OCI-LY7 (cell line): ENCODE data around the gene NOX1.

Source experiments
- CTCF ChIP-seq: fragments of 200-600 bp; sonication (generic); conservative IDR thresholded peaks from 2 replicates; pipeline ENCODE4 v1.5.1; 2014; ENCODE audit warnings: mild to moderate bottlenecking, antibody characterized with exemption, low read length, moderate library complexity, mixed read lengths
- EZH2phosphoT487 ChIP-seq: fragments of 200-600 bp; sonication (generic); IDR thresholded peaks from 2 replicates; pipeline ENCODE4 v1.6.1; 2018; ENCODE audit warnings: low read depth, borderline replicate concordance, mild to moderate bottlenecking, mixed run types, antibody characterized with exemption, low read length, moderate library complexity, mixed read lengths

DNA sequence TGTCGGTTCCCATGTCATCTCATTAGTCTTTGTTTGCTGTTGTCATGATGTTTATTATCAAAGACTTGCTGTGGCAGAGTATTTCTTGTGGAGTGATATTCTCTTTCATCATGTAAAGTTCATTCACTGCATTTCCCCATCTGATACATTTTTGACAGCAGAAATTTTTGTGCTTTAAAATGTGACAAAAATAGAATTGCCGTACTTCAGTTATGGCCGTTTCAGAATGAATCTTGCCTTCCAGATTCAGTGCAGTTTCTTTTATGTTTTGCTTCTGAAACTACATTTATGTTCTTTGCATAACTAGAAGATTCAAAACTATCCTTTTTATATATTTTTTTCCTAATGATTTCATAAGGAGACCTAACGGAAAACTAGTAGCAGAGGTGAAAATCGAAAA is 44.0 kb downstream of the NOX1 start:
- TF ChIP-seq CTCF (no peak), EZH2phosphoT487 (no peak)
